Neural cell (in vitro differentiated cells): ENCODE results near the gene OSGEP. TPM values are rescaled to one million over a fixed set of nuclear protein-coding genes. Genes with fewer than 3 reads are reported as not detected.

Experiments used
- H2AFZ ChIP-seq: fragments of 200-600, 300-800 bp; sonication (generic), shearing (Covaris generic); 2 replicates; pipeline ENCODE4 v1.6.0; 2014; ENCODE audit warnings: low read depth, mild to moderate bottlenecking, antibody characterized with exemption, low read length, moderate library complexity
- H3F3A ChIP-seq: fragments of 200-600 bp; shearing (Covaris generic); 2 replicates; pipeline ENCODE4 v1.6.1; 2016; ENCODE audit warnings: mild to moderate bottlenecking, moderate library complexity, mixed read lengths, antibody characterized with exemption, low read length; ENCODE audit not compliant: insufficient read depth, poor library complexity, severe bottlenecking
- H3K27ac ChIP-seq: fragments of 200-600, 300-800 bp; sonication (generic), shearing (Covaris generic); 2 replicates; pipeline ENCODE4 v1.5.1; 2014; ENCODE audit warnings: mild to moderate bottlenecking, low read length, moderate library complexity
- H3K27me3 ChIP-seq: fragments of 300-800, 200-600 bp; sonication (generic), shearing (Covaris generic); 2 replicates; pipeline ENCODE4 v1.6.0; 2014; ENCODE audit warnings: mild to moderate bottlenecking, low read depth, low read length, moderate library complexity; ENCODE audit not compliant: insufficient read depth
- H3K36me3 ChIP-seq: fragments of 300-800, 200-600 bp; sonication (generic), shearing (Covaris generic); 2 replicates; pipeline ENCODE4 v1.5.1; 2014; ENCODE audit warnings: mild to moderate bottlenecking, antibody characterized with exemption, low read length, moderate library complexity; ENCODE audit not compliant: insufficient read depth
- H3K4me2 ChIP-seq: fragments of 300-800, 200-600 bp; sonication (generic), shearing (Covaris generic); 2 replicates; pipeline ENCODE4 v1.6.0; 2014; ENCODE audit warnings: mild to moderate bottlenecking, low read length
- H3K4me3 ChIP-seq: fragments of 300-800, 200-600 bp; sonication (generic), shearing (Covaris generic); 2 replicates; pipeline ENCODE4 v1.5.1; 2014; ENCODE audit warnings: mild to moderate bottlenecking, low read length, moderate library complexity
- H3K79me2 ChIP-seq: fragments of 200-600 bp; shearing (Covaris generic); replicated peaks from 2 replicates; pipeline ENCODE4 v1.6.0; 2014; ENCODE audit warnings: mild to moderate bottlenecking, low read length, moderate library complexity; ENCODE audit not compliant: insufficient read depth
- H3K9ac ChIP-seq: fragments of 300-800, 200-600 bp; sonication (generic), shearing (Covaris generic); 2 replicates; pipeline ENCODE4 v1.6.1; 2016; ENCODE audit warnings: mild to moderate bottlenecking, low read length, mixed read lengths
- H3K9me2 ChIP-seq: fragments of 200-600 bp; shearing (Covaris generic); 2 replicates; pipeline ENCODE4 v1.6.1; 2016; ENCODE audit warnings: mild to moderate bottlenecking, low read length, mixed read lengths; ENCODE audit not compliant: insufficient read depth
- H3K9me3 ChIP-seq: fragments of 200-600, 300-800 bp; sonication (generic), shearing (Covaris generic); 2 replicates; pipeline ENCODE4 v1.6.1; 2016; ENCODE audit warnings: mild to moderate bottlenecking, mixed run types, low read length, moderate library complexity, mixed read lengths
- H4K20me1 ChIP-seq: fragments of 200-600 bp; shearing (Covaris generic); 2 replicates; pipeline ENCODE4 v1.6.1; 2016; ENCODE audit warnings: mild to moderate bottlenecking, mixed run types; ENCODE audit not compliant: insufficient read depth
- EP300 ChIP-seq: fragments of 450-650 bp; conservative IDR thresholded peaks from 2 replicates; pipeline ENCODE4 v1.6.1; 2014; ENCODE audit warnings: antibody characterized with exemption, mild to moderate bottlenecking, moderate library complexity; ENCODE audit not compliant: poor library complexity, severe bottlenecking
- EZH2 ChIP-seq: fragments of 200-600, 300-800 bp; shearing (Covaris generic), sonication (generic); IDR thresholded peaks from 2 replicates; pipeline ENCODE4 v1.6.1; 2014; ENCODE audit warnings: antibody characterized with exemption, low read length, borderline replicate concordance, mild to moderate bottlenecking; ENCODE audit not compliant: insufficient read depth, poor library complexity, severe bottlenecking
- MXI1 ChIP-seq: fragments of 450-650 bp; conservative IDR thresholded peaks from 2 replicates; pipeline ENCODE4 v1.6.1; 2014; ENCODE audit warnings: antibody characterized with exemption, mild to moderate bottlenecking; ENCODE audit not compliant: poor library complexity, severe bottlenecking
- POLR2AphosphoS5 ChIP-seq: IDR thresholded peaks from 2 replicates; pipeline ENCODE4 v1.6.1; 2012
- RAD21 ChIP-seq: fragments of 450-650 bp; conservative IDR thresholded peaks from 2 replicates; pipeline ENCODE4 v1.6.1; 2014; ENCODE audit warnings: antibody characterized with exemption, mild to moderate bottlenecking, moderate library complexity
- SMC3 ChIP-seq: fragments of 450-650 bp; conservative IDR thresholded peaks from 2 replicates; pipeline ENCODE4 v1.6.1; 2014; ENCODE audit warnings: antibody characterized with exemption, mild to moderate bottlenecking, moderate library complexity; ENCODE audit not compliant: poor library complexity
- TAF1 ChIP-seq: IDR thresholded peaks from 2 replicates; pipeline ENCODE4 v1.6.1; 2012; ENCODE audit warnings: low read depth
- polyA plus RNA-seq: library from polyadenylated mRNA; depleted of rRNA; stranded (reverse); fragments of >200 nt; gene quantifications from 2 replicates; pipeline ENCODE4 v1.2.3, GENCODE V29; 2014
- TF ChIP-seq, protein P1 (sequence below): fragments of 450-650 bp; IDR thresholded peaks from 2 replicates; pipeline ENCODE4 v1.5.1; 2014; ENCODE audit warnings: antibody characterized with exemption, mild to moderate bottlenecking, moderate library complexity; ENCODE audit not compliant: poor library complexity, severe bottlenecking
- TF ChIP-seq, protein P2 (sequence below): IDR thresholded peaks from 2 replicates; pipeline ENCODE4 v1.6.1; 2012; ENCODE audit warnings: borderline replicate concordance

OSGEP gene
- polyA plus RNA-seq, 1 donor from 2014 or later: 264 TPM

DNA sequence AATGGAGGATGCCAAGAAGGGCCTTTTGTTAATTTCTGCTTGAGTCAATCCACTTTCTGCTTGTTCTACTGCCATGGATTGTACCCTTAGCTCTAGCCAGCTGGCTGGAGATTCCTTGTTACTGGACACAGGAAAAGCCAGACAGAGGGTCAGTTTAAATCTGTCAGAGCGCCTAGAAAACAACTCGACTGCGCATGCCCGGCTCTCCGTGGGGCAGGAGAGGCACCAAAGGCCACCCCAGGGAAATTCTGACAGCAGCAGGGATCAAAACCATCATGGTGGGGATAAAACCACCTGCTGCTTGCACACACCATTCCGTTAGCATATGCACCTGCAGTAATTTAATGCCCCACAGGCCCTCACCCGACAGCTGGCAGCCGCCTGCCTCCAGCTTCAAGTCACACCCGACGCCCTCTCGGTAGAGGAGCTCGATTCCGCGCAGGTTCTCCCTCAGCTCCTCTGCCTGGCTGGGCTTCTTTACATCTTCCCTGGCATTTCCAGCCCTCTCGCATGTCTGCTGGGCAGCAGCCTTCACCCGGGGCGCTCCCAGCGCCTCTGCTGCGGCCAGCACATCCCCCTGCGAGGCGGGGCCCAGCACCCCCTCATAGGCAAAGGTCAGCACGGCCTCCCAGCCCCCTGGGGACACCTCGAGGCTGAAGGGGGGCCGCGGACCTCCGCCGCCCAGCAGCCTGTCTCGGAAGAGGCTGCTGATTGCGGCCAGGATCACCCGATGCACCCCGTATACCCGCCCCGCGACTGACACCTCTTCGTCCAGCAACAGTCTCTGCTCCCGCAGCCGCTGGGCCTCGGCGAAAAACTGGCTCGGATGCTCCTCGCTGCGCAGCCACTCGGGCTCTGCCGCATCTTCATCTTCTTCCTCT is 19.7 kb downstream of the OSGEP start:
- H3K27ac ChIP-seq: no peak overlapping the region
- H3K9ac ChIP-seq: no peak overlapping the region
- no peak overlapping the region for H3K4me3 ChIP-seq

DNA sequence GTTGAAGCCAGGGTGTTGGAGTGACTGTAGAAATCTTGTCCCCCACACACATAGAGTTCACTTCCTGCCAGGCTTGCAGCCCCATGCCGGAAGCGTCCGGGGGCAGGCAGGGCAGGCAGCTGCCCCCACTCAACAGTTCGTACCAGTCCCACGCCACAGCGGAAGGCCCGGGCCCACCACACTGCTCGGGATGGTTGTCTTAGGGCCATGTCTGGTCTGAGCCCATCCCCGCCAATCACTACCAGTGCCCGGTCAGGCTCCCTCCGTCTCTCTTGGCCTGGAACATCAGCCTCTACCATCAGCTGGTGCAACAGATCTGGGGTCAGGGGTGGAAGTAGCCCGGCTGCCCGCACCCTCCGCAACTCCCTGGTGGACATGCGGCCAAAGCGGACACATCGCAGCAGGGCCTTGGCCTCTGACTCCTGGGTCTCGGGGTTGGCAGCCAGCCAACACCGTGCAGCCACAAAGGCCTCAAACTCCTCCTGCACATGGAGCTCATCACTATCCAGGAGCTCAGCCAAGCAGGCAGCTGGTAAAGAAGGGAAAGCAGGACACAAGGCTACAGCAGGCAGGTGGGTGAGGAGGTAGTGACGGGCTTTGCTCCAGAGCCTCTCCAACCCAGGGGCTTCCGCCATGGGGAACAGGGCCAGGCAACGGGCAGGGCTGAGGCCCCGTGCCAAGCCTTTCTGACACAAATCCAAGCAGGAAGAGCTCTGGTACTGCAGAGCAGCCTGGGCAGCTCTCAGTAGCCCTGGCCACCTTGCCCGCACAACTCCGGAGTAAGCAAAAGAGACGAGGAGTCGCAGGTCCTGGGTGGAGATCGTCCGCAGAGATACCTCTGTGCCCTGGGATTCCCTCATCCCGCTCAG is 24.6 kb downstream of the OSGEP start:
- no peaks in the 10 kb centered on the region for H3K9me3 ChIP-seq
- H3K27ac ChIP-seq: no peak overlapping the region
- H3K36me3 ChIP-seq: no peaks in the 10 kb centered on the region
- H3K9ac ChIP-seq: no peak overlapping the region
- H4K20me1 ChIP-seq: no peaks in the 10 kb centered on the region
- no peak overlapping the region for H3K4me2 ChIP-seq
- TF ChIP-seq, protein P1, sequence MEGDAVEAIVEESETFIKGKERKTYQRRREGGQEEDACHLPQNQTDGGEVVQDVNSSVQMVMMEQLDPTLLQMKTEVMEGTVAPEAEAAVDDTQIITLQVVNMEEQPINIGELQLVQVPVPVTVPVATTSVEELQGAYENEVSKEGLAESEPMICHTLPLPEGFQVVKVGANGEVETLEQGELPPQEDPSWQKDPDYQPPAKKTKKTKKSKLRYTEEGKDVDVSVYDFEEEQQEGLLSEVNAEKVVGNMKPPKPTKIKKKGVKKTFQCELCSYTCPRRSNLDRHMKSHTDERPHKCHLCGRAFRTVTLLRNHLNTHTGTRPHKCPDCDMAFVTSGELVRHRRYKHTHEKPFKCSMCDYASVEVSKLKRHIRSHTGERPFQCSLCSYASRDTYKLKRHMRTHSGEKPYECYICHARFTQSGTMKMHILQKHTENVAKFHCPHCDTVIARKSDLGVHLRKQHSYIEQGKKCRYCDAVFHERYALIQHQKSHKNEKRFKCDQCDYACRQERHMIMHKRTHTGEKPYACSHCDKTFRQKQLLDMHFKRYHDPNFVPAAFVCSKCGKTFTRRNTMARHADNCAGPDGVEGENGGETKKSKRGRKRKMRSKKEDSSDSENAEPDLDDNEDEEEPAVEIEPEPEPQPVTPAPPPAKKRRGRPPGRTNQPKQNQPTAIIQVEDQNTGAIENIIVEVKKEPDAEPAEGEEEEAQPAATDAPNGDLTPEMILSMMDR: no peak
- TF ChIP-seq RAD21: no peak
- no peak for TF ChIP-seq SMC3
- no peak for TF ChIP-seq EP300
- TF ChIP-seq, protein P2, sequence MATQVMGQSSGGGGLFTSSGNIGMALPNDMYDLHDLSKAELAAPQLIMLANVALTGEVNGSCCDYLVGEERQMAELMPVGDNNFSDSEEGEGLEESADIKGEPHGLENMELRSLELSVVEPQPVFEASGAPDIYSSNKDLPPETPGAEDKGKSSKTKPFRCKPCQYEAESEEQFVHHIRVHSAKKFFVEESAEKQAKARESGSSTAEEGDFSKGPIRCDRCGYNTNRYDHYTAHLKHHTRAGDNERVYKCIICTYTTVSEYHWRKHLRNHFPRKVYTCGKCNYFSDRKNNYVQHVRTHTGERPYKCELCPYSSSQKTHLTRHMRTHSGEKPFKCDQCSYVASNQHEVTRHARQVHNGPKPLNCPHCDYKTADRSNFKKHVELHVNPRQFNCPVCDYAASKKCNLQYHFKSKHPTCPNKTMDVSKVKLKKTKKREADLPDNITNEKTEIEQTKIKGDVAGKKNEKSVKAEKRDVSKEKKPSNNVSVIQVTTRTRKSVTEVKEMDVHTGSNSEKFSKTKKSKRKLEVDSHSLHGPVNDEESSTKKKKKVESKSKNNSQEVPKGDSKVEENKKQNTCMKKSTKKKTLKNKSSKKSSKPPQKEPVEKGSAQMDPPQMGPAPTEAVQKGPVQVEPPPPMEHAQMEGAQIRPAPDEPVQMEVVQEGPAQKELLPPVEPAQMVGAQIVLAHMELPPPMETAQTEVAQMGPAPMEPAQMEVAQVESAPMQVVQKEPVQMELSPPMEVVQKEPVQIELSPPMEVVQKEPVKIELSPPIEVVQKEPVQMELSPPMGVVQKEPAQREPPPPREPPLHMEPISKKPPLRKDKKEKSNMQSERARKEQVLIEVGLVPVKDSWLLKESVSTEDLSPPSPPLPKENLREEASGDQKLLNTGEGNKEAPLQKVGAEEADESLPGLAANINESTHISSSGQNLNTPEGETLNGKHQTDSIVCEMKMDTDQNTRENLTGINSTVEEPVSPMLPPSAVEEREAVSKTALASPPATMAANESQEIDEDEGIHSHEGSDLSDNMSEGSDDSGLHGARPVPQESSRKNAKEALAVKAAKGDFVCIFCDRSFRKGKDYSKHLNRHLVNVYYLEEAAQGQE: no peak
- no peak for TF ChIP-seq EZH2
- TF ChIP-seq MXI1: no peak
- no peak for TF ChIP-seq POLR2AphosphoS5
- TF ChIP-seq TAF1: no peak
- H3K9me2 ChIP-seq: no peaks in the 10 kb centered on the region
- no peak overlapping the region for H2AFZ ChIP-seq
- no peak overlapping the region for H3K4me3 ChIP-seq
- no peaks in the 10 kb centered on the region for H3K27me3 ChIP-seq
- no peaks in the 10 kb centered on the region for H3K79me2 ChIP-seq
- H3F3A ChIP-seq: no peaks in the 10 kb centered on the region

More for the DNA sequence above, 19.7 kb downstream of the OSGEP start:
- Histone ChIP-seq H3K79me2 (no peaks in the 10 kb centered on the region), H4K20me1 (no peaks in the 10 kb centered on the region), H3K36me3 (no peaks in the 10 kb centered on the region), H2AFZ (no peak overlapping the region), H3K27me3 (no peaks in the 10 kb centered on the region), H3F3A (no peaks in the 10 kb centered on the region), H3K4me2 (no peak overlapping the region), H3K9me3 (no peaks in the 10 kb centered on the region), H3K9me2 (no peaks in the 10 kb centered on the region)
- no peak for TF ChIP-seq RAD21
- TF ChIP-seq TAF1: no peak
- no peak for TF ChIP-seq SMC3
- no peak for TF ChIP-seq MXI1
- TF ChIP-seq, protein P2: no peak
- TF ChIP-seq EZH2: no peak
